Stimulated activated effector memory CD8-positive, alpha-beta T cell treated with anti-CD3 and anti-CD28 coated beads, Interleukin-12 subunit alpha, Interleukin-12 subunit beta, amount 100 ng/mL, for 72 hours (primary cell): ENCODE measurements around the gene FAM83E.
"Not testable (repeated sequence)": the region's sequence is repeated elsewhere in the genome, so short reads cannot be mapped to it uniquely, and the experiment has no call there.

Experiments used
- ATAC-seq: fragments of 150-1000 bp; cut with Tn5 transposase; 2 replicates; pipeline ENCODE4 v1.10.0; 2021
- DNase-seq, 2 donors: peaks; one replicate each; pipeline ENCODE4 v3.0.0; 2021 to 2022; ENCODE audit warnings: low spot score in 2 of 2
- H3K27ac Mint-ChIP-seq: one replicate; pipeline ENCODE4 v1.8.0; 2022; ENCODE audit warnings: mild to moderate bottlenecking, mixed read lengths
- H3K36me3 Mint-ChIP-seq: one replicate; pipeline ENCODE4 v1.8.0; 2022; ENCODE audit warnings: mild to moderate bottlenecking, mixed read lengths
- H3K4me1 Mint-ChIP-seq: one replicate; pipeline ENCODE4 v1.8.0; 2022; ENCODE audit warnings: mixed read lengths
- H3K4me3 Mint-ChIP-seq: one replicate; pipeline ENCODE4 v1.8.0; 2022; ENCODE audit warnings: mild to moderate bottlenecking, mixed read lengths
- H3K9me3 Mint-ChIP-seq: one replicate; pipeline ENCODE4 v1.8.0; 2022; ENCODE audit warnings: mixed read lengths

The FAM83E gene

GRCh38 chr19:48635263-48635965 is 20.5 kb upstream of the FAM83E start:
- ATAC-seq, result peak; percentile 3
- H3K4me1 Mint-ChIP-seq, result peaks cover 50% of the 10 kb centered on the region

GRCh38 chr19:48634424-48635262 is 19.8 kb upstream of the FAM83E start:
- peak overlapping the region; percentile 89 for H3K4me3 Mint-ChIP-seq
- H3K27ac Mint-ChIP-seq, result peak overlapping the region; percentile 89
- peak; percentile 48 for ATAC-seq
- peaks cover 3% of the 10 kb centered on the region for H3K9me3 Mint-ChIP-seq
- peak; percentile 79 to 93 for DNase-seq
- H3K4me1 Mint-ChIP-seq, result peaks cover 44% of the 10 kb centered on the region
- H3K36me3 Mint-ChIP-seq, result peaks cover 54% of the 10 kb centered on the region

More at GRCh38 chr19:48635263-48635965, 20.5 kb upstream of the FAM83E start:
- Mint-ChIP-seq H3K36me3 (peaks cover 46% of the 10 kb centered on the region), H3K27ac (peak overlapping the region; percentile 89), H3K4me3 (peak overlapping the region; percentile 89), H3K9me3 (peaks cover 3% of the 10 kb centered on the region)
- peak; percentile 78 to 87 for DNase-seq

- ATAC-seq, result no peak
- Mint-ChIP-seq H3K27ac (peak overlapping the region; percentile 89), H3K36me3 (peaks cover 54% of the 10 kb centered on the region), H3K9me3 (peaks cover 3% of the 10 kb centered on the region), H3K4me3 (peak overlapping the region; percentile 89), H3K4me1 (peaks cover 40% of the 10 kb centered on the region)
- no peak for DNase-seq
These were observed 19.1 kb upstream of the FAM83E start for GRCh38 chr19:48634036-48634342.

GRCh38 chr19:48633148-48634035 is 18.5 kb upstream of the FAM83E start:
- Mint-ChIP-seq H3K9me3 (peaks cover under 1% of the 10 kb centered on the region), H3K4me1 (peaks cover 40% of the 10 kb centered on the region), H3K27ac (peak overlapping the region; percentile 89), H3K4me3 (peak overlapping the region; percentile 89), H3K36me3 (peaks cover 51% of the 10 kb centered on the region)
- DNase-seq, result no peak
- no peak for ATAC-seq

GRCh38 chr19:48632692-48633147 is 17.8 kb upstream of the FAM83E start:
- Mint-ChIP-seq H3K36me3 (peaks cover 44% of the 10 kb centered on the region), H3K4me3 (no peak overlapping the region), H3K4me1 (peaks cover 33% of the 10 kb centered on the region), H3K9me3 (no peaks in the 10 kb centered on the region), H3K27ac (no peak overlapping the region)
- ATAC-seq, result no peak
- DNase-seq, result no peak

- peaks cover 40% of the 10 kb centered on the region for H3K36me3 Mint-ChIP-seq
- not testable (repeated sequence) for ATAC-seq, H3K4me3 Mint-ChIP-seq, H3K27ac Mint-ChIP-seq, DNase-seq, H3K9me3 Mint-ChIP-seq
- H3K4me1 Mint-ChIP-seq, result peaks cover 33% of the 10 kb centered on the region
These were observed 17.4 kb upstream of the FAM83E start for GRCh38 chr19:48632286-48632685.

- DNase-seq, result no peak
- Mint-ChIP-seq H3K4me3 (no peak overlapping the region), H3K36me3 (peaks cover 38% of the 10 kb centered on the region), H3K27ac (peak overlapping the region; percentile 45), H3K9me3 (no peaks in the 10 kb centered on the region), H3K4me1 (peaks cover 36% of the 10 kb centered on the region)
- no peak for ATAC-seq
These were observed 16.3 kb upstream of the FAM83E start for GRCh38 chr19:48631225-48631624.

GRCh38 chr19:48630296-48631063 is 15.6 kb upstream of the FAM83E start:
- peak overlapping the region; percentile 45 for H3K27ac Mint-ChIP-seq
- H3K4me3 Mint-ChIP-seq, result no peak overlapping the region
- ATAC-seq, result no peak
- peaks cover 39% of the 10 kb centered on the region for H3K36me3 Mint-ChIP-seq
- H3K4me1 Mint-ChIP-seq, result peaks cover 33% of the 10 kb centered on the region
- DNase-seq, result no peak
- no peaks in the 10 kb centered on the region for H3K9me3 Mint-ChIP-seq

- H3K4me3 Mint-ChIP-seq, result no peak overlapping the region
- ATAC-seq, result no peak
- H3K9me3 Mint-ChIP-seq, result no peaks in the 10 kb centered on the region
- peaks cover 38% of the 10 kb centered on the region for H3K36me3 Mint-ChIP-seq
- no peak overlapping the region for H3K27ac Mint-ChIP-seq
- DNase-seq, result no peak
- peaks cover 35% of the 10 kb centered on the region for H3K4me1 Mint-ChIP-seq
These were observed 14.9 kb upstream of the FAM83E start for GRCh38 chr19:48629599-48630295.

- no peak overlapping the region for H3K27ac Mint-ChIP-seq
- no peak overlapping the region for H3K4me3 Mint-ChIP-seq
- H3K9me3 Mint-ChIP-seq, result no peaks in the 10 kb centered on the region
- H3K4me1 Mint-ChIP-seq, result peaks cover 35% of the 10 kb centered on the region
- DNase-seq (no peak), ATAC-seq (no peak)
- peaks cover 36% of the 10 kb centered on the region for H3K36me3 Mint-ChIP-seq
These were observed 14.4 kb upstream of the FAM83E start for GRCh38 chr19:48629297-48629598.

- Mint-ChIP-seq H3K9me3 (no peaks in the 10 kb centered on the region), H3K4me3 (no peak overlapping the region), H3K36me3 (peaks cover 41% of the 10 kb centered on the region)
These were observed 13.8 kb upstream of the FAM83E start for GRCh38 chr19:48628486-48629296.

GRCh38 chr19:48627865-48628314 is 13.0 kb upstream of the FAM83E start:
- Mint-ChIP-seq H3K4me1 (peaks cover 44% of the 10 kb centered on the region), H3K36me3 (peaks cover 48% of the 10 kb centered on the region), H3K4me3 (no peak overlapping the region), H3K27ac (peak overlapping the region; percentile 69), H3K9me3 (no peaks in the 10 kb centered on the region)
- DNase-seq (no peak), ATAC-seq (no peak)

More at GRCh38 chr19:48628486-48629296, 13.8 kb upstream of the FAM83E start:
- H3K27ac Mint-ChIP-seq, result no peak overlapping the region
- DNase-seq (no peak), ATAC-seq (no peak)
- peaks cover 37% of the 10 kb centered on the region for H3K4me1 Mint-ChIP-seq

- Mint-ChIP-seq H3K36me3 (peaks cover 48% of the 10 kb centered on the region), H3K9me3 (no peaks in the 10 kb centered on the region), H3K4me3 (no peak overlapping the region), H3K27ac (peak overlapping the region; percentile 69), H3K4me1 (peaks cover 48% of the 10 kb centered on the region)
- ATAC-seq (peak; percentile 71), DNase-seq (no peak)
These were observed 12.5 kb upstream of the FAM83E start for GRCh38 chr19:48627201-48627864.
